GM04503 (cell line): ENCODE results near the gene LEO1.
A peak's percentile ranks its signal among the peaks of the same experiment; 100 is the strongest.

ENCODE experiments used
- DNase-seq: peaks from one replicate; pipeline ENCODE4 v3.0.0-alpha.2; 2012; ENCODE audit warnings: low read depth

Gene LEO1

DNA sequence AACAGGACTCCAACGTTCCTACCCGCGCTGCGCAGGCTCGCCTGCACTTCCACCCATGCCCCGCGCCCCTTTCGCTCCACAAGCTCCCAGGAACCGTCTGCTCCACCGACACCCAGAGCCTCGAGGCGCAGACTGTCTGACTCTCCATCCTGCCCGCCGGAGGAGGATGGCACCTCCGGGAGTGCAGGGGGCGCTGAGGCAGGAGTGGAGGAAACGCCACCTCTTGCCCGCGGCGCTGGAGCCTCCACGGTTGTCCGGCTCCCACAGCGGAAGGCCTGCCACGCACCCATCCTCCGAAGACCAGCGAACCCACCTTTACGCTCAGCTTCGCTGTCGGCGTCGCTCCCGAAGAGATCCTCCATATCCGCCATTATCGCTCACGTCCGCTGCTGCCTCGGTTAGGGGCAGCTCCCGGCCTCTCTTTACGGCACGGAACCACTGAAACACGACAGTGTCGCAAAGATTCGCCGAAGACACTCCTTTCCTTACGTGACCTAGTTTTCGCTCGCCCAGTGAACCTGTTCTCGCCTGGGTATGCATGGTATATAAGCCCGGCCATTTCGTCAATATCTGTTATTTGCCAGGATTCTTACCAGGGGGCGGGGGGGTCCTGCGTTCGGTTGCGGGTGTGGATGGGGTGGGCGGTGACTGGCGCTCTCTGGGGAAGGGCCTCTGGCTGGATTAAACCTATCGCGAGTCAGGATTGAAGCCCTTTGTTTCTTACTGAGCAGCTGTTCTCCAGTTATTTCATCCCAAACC, at the start of gene LEO1:
LEO1 (minus strand) TSS at position 404 of the 759 bp plus-strand sequence; CDS start at position 371, 33 bp downstream.
- peak; percentile 89 for DNase-seq

DNA sequence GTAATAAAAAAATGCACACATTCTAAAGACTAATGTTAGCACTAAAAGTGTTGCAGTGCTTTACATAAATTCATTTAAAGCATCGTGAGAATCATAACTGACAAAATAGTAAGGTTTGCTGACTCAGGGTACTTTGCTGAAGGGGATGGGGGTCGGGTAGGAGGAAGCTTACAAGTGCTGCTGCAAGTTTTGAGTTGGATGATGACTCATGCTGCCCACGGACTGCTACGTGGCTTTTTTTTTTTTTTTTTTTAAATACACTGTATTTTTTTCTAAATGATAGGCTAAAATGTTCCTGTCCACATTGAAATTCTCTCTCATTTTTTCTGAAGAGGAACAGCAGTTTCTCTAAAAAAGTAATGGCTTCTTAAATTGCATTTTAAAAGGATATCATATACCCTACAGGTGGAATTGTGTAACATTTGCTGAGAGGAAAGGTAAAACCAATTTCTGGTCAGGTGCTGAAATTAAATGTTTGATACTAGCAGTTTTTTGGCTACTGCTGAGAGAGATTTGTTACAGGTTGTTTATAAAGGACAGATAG, 49.6 kb upstream of the LEO1 start:
- no peak for DNase-seq

DNA sequence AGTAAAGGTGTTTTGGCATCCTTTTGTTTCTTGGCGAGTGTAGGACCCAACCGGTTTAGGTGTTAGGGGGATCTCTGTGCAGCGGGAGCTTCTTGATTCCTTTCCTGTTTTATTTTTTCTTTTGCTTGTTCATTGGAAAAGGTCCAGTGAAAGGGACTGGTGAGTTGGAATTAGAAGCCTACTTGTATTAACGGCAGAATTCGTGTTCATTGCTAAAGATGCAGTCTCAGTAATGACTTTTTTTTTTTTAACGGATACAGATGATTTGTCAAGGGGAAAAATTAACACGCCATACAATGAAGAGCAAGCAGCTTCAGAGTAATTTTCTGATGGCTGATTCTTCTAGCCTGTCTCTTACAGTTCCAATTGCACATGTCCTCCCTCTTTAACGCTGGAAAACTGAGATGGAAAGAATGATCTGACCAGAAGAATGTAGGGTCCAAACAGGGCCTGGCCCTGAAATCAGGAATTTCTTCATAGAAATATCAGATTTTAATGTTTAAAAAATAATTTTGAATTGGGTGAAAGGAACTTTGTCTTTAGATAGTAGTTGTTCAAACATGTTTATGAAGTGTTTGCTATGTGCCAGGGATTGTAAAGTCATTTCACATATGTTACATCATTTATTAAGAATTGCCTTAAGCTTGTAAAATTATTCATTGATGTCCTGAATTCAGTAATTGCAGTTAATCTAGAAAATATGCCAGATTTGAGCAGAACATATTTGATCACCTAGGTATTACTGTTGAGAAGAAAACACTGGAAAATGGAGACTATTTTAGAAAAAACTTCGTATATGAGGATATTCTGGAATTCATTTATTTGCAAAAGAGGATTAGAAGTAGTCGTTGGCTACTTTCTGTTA, 48.9 kb upstream of the LEO1 start:
- no peak for DNase-seq

DNA sequence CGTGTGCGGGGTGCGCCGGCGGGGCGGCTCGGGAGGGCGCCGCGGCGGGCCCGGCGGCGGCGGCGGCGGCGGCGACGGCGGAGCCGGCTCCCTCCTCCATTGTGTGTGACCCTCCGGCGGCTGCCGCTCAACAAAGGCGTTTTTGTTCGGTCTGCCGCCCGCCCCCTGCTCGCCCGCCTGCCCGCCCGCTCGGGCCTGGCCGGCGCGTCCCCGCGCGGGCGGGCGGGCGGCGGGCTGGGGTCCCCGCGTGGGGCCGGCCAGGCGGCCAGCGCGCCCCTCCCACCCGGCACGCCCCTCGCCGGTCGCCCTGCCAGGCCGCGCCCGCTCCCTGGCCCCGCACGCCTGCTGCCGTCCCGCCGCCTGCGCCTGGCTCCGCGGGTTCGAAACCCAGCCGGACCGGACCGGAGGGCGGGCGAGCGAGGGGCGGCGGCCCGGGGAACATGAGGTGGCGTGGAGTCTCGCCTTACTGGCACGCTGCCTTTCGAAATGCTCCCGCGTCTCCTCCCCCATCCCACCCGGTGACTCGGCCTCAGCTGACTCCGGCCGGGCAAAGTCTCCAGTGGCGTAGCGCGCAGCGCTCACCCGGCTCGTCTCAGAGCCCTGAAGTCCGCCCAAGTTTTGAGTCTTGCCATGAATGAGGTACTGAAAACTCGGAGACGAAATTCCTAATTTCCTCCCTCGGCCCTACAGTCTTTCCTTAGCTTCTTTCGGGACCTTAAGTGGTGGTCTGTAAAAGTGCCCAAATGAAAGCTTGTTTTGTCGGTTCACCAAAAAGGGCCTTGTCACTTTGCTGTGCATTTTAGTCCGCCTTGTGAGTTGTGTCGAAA, 48.0 kb upstream of the LEO1 start:
- DNase-seq: no peak

DNA sequence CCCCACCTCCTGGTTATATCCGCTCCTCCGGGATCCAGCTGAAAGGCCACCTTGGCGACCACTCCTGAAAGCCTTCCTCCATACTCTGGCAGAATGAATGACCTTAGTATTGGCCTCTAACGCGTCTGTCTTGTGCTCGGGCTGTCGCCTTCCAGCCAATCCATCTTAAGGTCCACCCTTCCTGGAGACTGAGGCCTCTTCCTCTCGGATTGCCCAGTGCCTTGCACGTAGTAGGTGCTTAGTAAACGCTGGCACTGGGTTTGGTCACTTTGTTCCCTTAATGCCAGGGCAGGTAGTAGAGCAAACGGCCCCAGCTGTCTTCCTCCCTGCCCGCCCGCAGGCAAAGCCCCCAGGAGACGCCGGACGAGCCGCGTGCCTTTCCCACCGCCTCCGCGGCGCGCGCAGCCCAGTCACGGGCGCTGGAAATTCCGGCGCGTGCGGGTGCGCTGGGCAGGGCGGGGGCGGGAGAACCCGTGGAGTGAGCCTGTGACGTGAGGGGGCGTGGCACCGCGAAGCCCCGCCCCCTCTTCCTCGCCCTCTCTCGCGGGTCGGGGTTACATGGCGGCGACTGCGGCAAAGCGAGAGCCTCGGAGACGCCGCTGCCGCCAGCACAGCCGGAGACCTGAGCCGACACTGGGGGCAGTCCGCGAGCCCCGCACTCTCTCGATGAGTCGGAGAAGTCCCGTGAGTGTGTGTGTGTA, 47.3 kb upstream of the LEO1 start, which contains the start of gene MAPK6:
MAPK6 (plus strand) TSS at position 527 of the 701 bp plus-strand sequence. CDS start 27,242 bp downstream, outside the sequence.
- peak; percentile 55 for DNase-seq

DNA sequence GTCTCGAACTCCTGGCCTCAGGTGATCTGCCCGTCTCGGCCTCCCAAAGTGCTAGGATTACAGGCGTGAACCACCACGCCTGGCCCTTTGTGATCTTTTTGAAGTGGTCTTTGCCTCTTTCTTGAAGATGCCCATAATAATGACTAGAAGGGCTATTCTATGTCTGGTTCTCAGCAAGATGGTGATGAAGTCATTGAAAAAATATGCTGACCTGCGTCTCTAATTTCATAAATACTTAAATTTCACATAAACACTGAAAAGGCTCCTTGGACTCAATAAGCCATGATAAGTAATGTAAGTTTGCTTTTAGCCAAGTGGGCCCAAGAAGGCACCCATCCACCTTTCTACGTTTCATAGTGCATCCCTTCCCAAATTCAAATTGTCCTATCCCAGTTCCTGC, 46.7 kb upstream of the LEO1 start:
- DNase-seq: no peak

DNA sequence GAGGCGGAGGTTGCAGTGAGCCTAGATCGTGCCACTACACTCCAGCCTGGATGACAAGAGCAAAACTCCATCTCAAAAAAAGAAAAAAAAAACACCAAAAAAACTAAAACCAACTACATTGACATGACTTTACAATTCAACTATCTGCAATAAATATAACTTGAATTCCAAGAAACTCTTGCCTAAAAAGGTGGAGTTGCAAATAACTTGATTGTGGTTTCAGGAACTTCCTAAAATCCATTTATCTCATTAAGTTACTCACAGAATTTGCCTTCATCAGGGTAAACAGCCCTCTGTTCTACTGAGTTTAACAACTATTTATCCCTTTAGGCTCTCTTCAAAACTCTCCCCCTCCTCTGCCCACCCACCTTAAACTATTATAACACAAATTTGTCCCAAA, 44.7 kb upstream of the LEO1 start:
- no peak for DNase-seq

DNA sequence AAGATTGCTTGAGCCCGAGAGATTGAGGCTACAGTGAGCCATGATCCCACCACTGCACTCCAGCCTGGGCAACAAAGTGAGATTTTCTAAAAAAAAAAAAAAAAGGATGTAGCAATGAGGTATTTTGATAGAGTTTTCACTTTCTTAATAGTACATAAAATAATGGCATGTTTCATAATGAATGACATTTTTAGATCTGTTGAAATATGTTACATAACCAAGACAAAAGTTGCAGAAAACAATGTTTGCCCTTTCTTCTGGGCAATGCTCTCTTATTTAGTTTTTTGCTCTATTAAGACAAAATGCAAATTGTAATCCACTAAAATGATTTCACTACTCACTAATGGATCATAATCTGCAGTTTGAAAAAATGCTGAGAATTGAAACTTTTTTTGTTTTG, 43.0 kb upstream of the LEO1 start:
- no peak for DNase-seq

DNA sequence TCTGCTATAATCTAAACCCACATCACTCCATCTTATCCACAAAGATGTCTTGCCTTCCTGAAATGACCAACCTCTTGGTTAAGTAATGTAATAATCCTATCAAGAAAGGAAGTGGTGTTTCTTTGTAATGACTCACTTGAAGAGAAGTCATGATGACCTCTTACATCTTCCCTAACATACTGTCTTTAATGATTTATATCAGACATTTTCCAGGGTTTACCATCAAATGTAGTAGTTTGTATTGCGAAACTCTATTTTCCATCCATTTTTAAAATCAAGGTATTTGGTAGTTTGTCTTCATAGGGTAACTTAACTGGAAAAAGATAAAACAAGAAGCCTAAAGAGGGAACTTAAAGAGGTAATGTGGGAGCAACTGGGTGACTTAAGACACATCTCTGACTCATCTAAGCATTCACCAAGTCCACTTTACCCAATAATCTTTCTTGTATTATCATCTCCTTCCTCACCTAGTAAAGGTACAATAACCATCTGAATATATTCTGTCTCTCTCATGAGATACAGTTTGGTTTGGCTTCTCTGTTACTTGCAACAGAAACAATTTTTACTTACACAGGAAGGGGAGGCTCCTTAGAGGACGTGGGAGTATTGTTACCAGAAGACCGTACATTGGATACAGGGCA, 41.7 kb upstream of the LEO1 start:
- no peak for DNase-seq

DNA sequence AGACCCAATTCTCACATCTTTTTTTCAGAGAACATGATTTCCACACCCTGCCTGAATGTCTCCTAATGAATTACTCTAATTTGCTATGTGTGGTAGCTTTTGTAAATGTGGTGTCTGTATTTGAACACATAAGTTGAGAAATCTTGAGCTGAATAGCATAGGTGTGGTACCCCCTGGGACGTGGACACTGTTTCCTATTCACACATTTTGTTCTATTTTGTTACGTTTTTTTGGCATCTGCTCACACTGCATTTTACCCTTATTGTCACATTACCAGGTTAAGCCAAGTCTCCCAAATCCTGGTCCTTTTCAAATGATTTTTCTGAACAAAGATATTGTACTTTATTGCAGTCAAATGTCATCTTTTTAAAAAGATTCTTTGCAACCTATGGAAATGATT, 40.6 kb upstream of the LEO1 start:
- DNase-seq: no peak

DNA sequence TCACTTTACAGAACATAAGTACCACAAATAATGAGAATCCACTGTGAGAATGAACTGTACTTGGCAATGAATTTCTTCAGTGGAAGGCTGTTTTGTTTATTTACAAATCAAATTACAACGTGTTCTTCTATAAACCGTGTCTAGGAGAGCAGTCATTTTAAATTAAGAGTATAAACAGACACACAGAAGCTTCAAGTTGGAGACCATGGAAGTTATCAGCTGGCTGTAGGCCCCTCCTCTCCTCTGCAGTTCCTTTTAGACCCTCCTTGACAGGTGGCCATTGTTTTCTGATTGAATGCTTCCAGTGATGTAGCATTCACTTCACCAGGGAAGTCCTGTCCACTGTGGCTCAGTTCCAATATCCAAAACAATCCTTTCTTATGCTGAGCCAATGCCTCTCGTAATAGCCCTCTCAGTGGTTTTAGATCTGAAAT, 40.1 kb upstream of the LEO1 start:
- no peak for DNase-seq

DNA sequence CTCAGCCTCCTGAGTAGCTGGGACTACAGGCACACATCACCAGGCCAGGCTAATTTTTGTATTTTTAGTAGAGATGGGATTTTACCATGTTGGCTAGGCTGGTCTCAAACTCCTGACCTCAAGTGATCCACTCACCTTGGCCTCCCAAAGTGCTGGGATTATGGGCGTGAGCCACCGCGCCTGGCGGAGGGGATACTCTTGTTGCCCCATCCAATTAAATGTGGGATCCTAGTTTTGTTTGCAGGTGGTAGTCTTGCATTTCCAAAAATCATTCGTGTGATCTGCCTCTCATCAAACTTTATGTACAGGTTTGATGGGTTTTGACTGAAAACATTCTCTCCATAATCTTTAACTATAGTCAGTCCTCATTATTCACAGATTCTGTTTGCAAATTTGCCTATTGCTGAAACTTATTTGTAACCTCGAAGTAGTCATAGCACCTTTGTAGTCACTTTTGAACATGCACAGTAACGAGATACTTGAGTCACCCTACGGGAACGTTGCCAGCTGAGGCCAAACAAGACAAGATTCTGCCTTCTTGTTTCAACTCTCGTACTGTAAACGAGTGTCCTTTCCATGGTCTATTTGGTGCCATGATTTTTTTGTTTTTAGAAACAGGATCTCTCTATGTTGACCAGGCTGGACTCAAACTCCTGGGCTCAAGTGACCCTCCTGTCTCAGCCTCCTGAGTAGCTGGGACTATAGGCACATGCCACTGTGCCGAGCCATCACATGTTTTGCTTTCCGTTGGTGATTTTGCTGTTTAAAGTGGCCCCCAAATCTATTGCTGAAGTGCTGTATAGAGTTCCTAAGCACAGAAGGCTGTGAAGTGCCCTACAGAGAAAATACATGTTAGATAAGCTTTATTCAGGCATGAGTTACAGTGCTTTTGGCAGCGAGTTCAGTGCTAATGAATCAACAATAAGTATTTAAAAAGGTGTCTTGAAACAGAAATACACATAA, 39.3 kb upstream of the LEO1 start:
- no peak for DNase-seq

DNA sequence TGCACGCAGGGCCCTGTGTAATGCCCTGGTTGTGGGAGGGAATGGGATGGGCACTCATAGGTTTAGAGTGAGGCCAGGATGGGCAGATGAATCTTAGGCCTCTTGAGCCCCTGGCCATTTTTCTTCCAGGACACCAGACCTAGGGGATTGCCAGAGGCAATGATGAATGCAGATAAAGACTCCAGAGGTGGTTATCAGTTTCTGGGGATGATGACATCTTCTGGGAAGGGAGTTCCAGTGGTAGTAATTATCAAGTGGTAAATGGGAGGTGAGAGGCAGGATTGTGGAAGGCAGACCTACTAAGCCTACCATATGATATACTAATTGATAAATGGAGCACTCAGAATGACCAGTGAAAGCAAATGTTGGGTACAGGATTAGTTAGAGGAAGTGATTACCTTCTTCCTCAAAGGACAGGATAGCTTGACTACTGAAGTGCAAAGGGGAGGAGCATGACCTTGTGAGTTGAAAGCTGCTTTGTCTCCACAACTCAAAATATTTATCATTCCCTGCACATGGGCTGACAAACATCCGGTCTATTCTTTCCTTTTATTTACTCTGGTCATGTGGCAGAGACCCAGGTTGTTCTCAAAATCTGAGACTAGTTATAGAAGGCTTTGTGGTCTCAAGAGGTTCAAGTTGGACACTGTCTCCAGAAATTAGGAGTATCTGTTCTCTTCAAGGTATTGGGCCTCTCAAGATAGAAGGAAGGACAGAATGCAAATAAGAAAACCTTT, 37.3 kb upstream of the LEO1 start:
- no peak for DNase-seq

DNA sequence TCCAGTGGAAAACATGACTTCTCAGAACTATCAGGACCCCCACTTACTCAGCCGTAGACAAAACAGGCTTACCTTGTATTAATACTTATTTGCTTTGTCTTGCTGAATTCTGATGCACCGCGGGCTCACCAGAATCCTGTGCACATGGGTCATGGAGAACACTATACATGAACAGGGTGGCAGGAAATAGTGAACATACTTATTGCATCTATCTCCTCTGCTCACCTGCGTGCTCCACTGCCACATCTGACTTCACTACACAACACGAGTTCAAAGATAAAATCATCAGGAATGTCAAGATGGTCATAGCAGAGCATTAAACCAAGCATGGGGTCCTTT, 36.8 kb upstream of the LEO1 start:
- no peak for DNase-seq

DNA sequence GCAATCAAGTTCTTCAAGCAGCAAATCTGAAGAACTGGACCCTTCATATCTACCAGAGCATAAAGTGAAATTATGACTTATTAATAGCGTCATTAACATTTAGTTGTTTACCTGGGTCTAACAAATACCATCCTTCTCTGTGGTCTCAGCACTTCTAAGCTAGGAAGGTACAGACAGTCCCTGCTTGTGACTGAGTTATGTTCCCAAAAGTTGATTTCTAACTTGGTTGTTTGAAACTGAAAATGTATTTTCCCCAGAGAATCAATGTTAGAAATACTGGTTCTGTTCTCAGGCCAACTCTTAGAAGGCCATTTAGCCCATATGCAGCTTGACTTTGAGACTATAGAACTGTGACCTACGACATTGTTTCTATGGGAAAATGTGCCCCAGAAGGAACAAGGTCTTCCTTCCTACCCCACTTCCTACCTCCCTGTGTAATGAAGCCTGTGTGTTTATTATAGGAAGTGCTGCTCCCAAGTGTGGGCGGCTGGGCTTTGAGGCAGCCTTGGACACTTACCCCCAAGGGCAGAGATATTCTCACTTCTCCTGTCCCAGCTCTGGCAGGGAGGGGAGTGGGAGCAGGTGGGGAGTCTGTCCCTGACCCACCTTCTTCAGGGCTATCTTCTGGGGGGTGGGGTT, 35.2 kb upstream of the LEO1 start:
- DNase-seq: no peak

DNA sequence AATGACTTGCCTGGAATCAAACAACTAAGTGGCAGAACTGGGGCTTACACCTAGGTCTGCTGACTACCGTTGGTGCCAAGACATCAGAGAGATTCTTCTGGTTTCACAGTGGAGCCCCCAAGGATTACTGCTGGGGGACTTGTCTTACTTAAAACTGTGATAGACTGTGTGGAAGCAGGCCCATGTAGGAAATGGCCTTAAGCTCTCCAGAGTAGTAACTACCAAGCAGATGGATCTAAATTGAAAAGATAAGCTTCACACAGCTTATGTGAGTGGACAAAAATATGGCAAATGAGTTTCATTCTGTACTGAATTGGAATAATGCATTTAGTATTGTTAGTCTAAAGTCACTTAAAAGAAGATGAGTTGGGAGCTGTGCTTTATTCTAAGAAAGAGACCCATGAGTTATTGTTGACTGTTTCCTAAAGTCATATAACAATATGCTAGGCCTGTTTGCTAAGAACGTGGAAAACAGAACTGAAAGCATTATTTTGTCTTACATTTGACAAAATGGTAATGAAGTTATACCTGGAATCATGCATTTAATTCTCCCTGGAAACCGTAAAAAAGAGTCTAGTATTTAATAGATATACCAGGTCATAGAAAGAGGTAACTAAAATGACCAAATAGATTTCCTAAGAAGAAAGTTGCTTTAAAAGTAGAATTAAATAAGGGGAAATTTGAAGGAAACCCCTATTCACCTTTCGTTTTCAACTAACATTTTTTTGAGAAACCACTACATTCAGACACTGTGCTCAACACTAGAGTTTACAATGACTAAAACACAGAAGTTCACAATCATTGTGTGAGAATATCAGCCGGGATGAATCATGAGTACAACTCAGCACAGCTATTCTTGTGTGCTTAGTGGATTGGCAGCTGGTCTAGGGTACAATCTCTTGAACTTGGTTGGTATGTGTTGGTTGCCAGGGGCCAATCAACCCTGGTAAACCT, 34.4 kb upstream of the LEO1 start:
- no peak for DNase-seq

DNA sequence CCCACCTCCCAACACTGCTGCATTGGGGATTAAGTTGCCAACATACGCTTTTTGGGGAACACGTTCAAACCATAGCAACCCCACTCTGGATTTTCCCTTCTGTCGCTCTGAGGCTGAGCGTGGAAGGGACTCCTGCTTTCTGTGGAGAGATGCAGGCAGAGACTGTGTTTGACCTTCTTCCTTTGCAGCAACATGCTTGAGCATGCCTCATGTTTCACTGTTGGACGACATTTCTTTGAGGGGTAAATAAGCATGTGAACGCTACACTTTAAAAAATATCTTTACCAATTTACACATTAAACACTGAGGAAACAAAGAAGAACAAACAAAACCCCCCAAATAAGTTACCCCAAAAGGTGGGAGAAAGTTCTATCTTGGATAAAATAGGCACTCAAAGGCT, 33.2 kb upstream of the LEO1 start:
- DNase-seq: no peak
